Fibroblast of the aortic adventitia (primary cell): ENCODE data around the gene CDKN2A. TPM values are rescaled to one million over a fixed set of nuclear protein-coding genes. Genes with fewer than 3 reads are reported as not detected.

ENCODE experiments used
- DNase-seq: peaks from one replicate; pipeline ENCODE4 v3.0.0-alpha.2; 2010; ENCODE audit warnings: low read depth
- H3K4me3 ChIP-seq: 2 replicates; pipeline ENCODE4 v1.5.1; 2011; ENCODE audit warnings: low read depth, mild to moderate bottlenecking, control low read depth, low read length, moderate library complexity
- total RNA-seq: library from RNA; depleted of rRNA; stranded (reverse); fragments of >200 nt; gene quantifications from 2 replicates; pipeline ENCODE4 v1.2.3, GENCODE V29; 2012; ENCODE audit warnings: low replicate concordance
- TF ChIP-seq, protein P1 (sequence below): IDR thresholded peaks from 2 replicates; pipeline ENCODE4 v1.5.1; 2011; ENCODE audit warnings: mild to moderate bottlenecking, low read length, control low read depth, inconsistent platforms; ENCODE audit not compliant: insufficient read depth

CDKN2A gene
- total RNA-seq, 1 donor = 21.8 TPM

DNA sequence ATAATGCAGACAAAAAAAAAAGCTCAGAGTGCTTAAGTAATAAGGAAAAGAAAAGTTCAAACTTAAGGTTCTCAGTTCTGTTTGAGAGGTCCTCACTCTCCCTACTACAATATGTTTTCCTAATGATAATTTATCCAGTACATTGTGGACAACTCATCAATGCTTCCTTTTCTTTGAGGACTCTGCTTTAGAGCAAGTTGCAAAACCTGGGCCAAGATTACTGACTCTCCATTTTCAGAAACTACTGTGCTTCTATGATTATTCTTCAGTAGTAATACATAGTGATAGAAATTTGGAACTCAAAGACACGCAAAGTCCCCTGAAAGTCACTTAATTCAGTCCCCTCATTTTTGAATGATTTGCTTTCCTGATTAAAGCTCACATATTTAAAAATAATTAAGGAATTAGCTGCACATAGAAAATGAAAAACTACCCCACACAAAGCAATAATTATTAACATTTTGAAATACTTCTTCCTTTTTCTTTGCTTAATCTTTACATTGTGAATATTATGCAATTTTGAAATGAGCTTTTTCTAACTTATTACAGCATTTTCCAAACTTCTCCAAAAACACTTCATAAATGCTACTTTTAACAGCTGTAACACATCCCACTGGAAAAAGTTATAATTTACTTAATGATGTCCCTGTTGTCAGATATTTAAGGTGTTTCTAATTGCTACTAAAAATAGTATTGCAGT is 11.2 kb downstream of the CDKN2A start:
- TF ChIP-seq, protein P1, sequence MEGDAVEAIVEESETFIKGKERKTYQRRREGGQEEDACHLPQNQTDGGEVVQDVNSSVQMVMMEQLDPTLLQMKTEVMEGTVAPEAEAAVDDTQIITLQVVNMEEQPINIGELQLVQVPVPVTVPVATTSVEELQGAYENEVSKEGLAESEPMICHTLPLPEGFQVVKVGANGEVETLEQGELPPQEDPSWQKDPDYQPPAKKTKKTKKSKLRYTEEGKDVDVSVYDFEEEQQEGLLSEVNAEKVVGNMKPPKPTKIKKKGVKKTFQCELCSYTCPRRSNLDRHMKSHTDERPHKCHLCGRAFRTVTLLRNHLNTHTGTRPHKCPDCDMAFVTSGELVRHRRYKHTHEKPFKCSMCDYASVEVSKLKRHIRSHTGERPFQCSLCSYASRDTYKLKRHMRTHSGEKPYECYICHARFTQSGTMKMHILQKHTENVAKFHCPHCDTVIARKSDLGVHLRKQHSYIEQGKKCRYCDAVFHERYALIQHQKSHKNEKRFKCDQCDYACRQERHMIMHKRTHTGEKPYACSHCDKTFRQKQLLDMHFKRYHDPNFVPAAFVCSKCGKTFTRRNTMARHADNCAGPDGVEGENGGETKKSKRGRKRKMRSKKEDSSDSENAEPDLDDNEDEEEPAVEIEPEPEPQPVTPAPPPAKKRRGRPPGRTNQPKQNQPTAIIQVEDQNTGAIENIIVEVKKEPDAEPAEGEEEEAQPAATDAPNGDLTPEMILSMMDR = no peak
- no peak for DNase-seq
- no peak overlapping the region for H3K4me3 ChIP-seq

DNA sequence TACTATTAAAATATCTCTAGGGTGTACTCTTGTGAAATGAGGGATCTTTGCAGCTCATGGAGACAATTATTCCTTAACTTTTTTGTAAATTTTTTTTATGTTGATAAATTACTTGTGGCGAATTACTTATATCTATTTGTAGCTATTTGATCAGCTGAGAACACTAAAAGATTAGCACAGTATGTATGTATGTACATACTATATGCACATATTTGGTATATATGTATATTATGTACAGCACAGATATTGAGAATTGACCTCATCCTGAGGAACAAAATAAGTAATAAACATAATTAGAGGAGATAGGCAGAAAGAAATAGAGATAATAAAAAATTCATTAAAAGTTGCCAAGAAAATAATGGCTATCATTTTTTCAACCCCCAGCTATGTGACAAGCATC is 11.8 kb downstream of the CDKN2A start:
- TF ChIP-seq, protein P1 = no peak

DNA sequence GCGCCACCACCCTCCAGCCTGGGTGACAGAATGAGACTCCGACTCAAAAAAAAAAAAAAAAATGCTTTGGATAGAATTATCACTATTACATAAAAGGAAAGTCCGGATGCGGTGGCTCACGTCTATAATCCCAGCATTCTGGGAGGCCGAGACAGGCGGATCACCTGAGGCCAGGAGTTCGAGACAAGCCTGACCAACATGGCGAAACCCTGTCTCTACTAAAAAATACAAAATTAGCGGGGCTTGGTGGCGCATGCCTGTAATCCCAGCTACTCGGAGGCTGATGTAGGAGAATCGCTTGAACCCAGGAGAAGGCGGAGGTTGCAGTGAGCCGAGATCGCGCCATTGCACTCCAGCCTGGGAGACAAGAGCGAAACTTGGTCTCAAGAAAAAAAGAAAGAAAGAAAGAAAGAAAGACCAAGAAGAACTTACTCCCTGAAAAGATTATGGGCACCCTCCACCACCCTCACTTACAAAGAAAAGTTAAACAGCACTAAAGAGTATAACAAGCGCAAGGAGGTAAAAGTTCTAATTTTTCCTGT is 17.8 kb downstream of the CDKN2A start:
- TF ChIP-seq, protein P1 = no peak
- no peak for DNase-seq
- H3K4me3 ChIP-seq = no peak overlapping the region

More for the DNA sequence above, 11.8 kb downstream of the CDKN2A start:
- DNase-seq = no peak
- H3K4me3 ChIP-seq = no peak overlapping the region

DNA sequence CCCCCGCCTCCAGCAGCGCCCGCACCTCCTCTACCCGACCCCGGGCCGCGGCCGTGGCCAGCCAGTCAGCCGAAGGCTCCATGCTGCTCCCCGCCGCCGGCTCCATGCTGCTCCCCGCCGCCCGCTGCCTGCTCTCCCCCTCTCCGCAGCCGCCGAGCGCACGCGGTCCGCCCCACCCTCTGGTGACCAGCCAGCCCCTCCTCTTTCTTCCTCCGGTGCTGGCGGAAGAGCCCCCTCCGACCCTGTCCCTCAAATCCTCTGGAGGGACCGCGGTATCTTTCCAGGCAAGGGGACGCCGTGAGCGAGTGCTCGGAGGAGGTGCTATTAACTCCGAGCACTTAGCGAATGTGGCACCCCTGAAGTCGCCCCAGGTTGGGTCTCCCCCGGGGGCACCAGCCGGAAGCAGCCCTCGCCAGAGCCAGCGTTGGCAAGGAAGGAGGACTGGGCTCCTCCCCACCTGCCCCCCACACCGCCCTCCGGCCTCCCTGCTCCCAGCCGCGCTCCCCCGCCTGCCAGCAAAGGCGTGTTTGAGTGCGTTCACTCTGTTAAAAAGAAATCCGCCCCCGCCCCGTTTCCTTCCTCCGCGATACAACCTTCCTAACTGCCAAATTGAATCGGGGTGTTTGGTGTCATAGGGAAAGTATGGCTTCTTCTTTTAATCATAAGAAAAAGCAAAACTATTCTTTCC is 19.3 kb downstream of the CDKN2A start:
- TF ChIP-seq, protein P1 = no peak
- no peak for DNase-seq
- peak overlapping the region; percentile 68 for H3K4me3 ChIP-seq

DNA sequence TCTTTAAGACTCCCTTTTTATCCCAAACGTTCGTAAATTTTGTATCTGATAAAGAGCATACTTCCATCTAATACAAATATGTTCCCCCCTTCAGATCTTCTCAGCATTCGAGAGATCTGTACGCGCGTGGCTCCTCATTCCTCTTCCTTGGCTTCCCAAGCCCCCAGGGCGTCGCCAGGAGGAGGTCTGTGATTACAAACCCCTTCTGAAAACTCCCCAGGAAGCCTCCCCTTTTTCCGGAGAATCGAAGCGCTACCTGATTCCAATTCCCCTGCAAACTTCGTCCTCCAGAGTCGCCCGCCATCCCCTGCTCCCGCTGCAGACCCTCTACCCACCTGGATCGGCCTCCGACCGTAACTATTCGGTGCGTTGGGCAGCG is 19.9 kb downstream of the CDKN2A start:
- peak overlapping the region; percentile 68 for H3K4me3 ChIP-seq
- TF ChIP-seq, protein P1 = no peak
- DNase-seq = no peak

DNA sequence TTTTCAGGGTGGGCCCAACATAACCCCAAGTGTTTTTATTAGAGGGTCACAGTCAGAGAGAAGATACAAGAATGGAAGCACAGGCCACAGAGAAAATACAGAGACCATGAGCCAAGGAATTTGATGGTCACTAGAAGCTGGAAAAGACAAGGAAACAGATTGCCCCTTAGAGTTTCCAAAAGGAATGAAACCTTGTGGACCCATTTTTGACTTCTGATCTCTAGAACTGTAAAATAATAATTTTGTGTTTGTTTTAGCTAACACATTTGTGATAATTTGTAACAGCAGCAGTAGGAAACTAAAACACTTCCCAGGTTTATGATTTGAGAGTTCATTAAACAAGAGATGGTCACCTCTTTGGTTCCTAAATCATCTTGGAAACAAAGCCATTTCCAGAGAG is 21.8 kb downstream of the CDKN2A start:
- DNase-seq = no peak
- H3K4me3 ChIP-seq = no peak overlapping the region
- TF ChIP-seq, protein P1 = no peak
